IPS-20b (cell line): Measurements from ENCODE around the gene MAPKAP1.

Experiments
- H3K27ac ChIP-seq: one replicate; pipeline ENCODE4 v1.5.1; 2013; ENCODE audit warnings: low read length
- H3K27me3 ChIP-seq: 2 replicates; pipeline ENCODE4 v1.6.1; 2013; ENCODE audit warnings: mild to moderate bottlenecking, low read length, inconsistent platforms; ENCODE audit not compliant: insufficient read depth
- H3K36me3 ChIP-seq: 2 replicates; pipeline ENCODE4 v1.6.1; 2013; ENCODE audit warnings: low read depth, mild to moderate bottlenecking, inconsistent platforms, low read length, moderate library complexity; ENCODE audit not compliant: insufficient read depth
- H3K4me1 ChIP-seq: 2 replicates; pipeline ENCODE4 v1.6.1; 2013; ENCODE audit warnings: mild to moderate bottlenecking, control low read depth, inconsistent platforms, low read length, moderate library complexity; ENCODE audit not compliant: insufficient read depth
- H3K4me3 ChIP-seq: 2 replicates; pipeline ENCODE4 v1.5.1; 2013; ENCODE audit warnings: mild to moderate bottlenecking, low read length, inconsistent platforms
- H3K9ac ChIP-seq: 2 replicates; pipeline ENCODE4 v1.6.1; 2013; ENCODE audit warnings: low read depth, mild to moderate bottlenecking, inconsistent platforms, low read length, moderate library complexity
- H3K9me3 ChIP-seq: 2 replicates; pipeline ENCODE4 v1.6.1; 2013; ENCODE audit warnings: mild to moderate bottlenecking, low read depth, low read length, inconsistent platforms; ENCODE audit not compliant: insufficient read depth

The MAPKAP1 gene

DNA sequence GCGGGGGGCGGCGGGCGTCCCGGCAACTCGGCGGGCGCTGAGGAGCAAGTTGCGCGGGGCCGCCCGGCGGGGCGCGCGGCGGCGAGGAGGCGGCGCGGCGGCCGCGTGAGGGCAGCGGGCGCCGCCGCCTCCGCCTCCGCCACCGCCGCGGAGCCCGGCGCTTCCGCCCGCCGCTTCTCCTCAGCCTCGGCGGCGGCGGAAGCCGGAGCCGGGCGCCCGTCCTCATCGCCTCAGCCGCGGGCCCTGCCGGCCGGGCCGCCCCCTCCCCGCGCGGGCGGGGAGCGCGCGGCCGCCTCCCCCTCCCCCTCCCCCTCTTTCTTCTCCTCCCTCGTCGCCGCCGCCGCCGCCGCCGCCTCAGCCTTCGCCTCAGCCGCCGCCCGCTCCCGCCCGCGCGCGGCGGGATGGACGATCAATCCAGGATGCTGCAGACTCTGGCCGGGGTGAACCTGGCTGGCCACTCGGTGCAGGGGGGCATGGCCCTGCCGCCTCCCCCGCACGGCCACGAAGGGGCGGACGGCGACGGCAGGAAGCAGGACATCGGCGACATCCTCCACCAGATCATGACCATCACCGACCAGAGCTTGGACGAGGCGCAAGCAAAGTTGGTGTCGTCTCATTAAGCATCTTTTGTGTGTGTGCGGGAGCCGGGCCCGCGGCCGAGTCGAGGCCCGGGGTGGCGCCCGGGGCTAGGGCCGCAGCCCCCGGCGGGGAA lies 40.2 kb upstream of the MAPKAP1 start, which contains the start of gene PBX3:
Gene PBX3 (plus strand): TSS at position 321 of the 712 bp plus-strand sequence.
- peaks cover 36% of the 10 kb centered on the region; the same call in 1 of the 2 replicates for H3K4me1 ChIP-seq
- H3K9me3 ChIP-seq = no peaks in the 10 kb centered on the region
- peaks cover 18% of the 10 kb centered on the region for H3K36me3 ChIP-seq
- H3K9ac ChIP-seq = peak within 1 kb of the TSS; percentile 85; the same call in 1 of the 2 replicates
- H3K4me3 ChIP-seq = peak within 1 kb of the TSS; percentile 82
- peaks cover 12% of the 10 kb centered on the region for H3K27me3 ChIP-seq
- H3K27ac ChIP-seq = peak within 1 kb of the TSS; percentile 83

DNA sequence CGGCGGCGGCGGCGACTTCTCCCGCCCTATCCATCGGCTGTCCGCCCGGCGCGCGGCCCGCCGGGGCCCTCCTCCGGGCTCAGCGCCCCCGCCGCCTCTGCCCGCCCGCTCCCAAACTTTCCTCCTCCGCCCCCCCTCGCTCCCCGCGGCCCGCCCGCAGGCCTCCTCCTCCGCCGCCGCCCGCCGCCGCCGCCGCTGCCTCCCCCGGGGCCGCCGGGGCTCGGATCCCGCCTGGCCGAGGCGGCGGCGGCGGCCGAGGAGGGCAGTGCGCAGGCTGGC lies 39.7 kb upstream of the MAPKAP1 start:
- H3K4me1 ChIP-seq = peaks cover 31% of the 10 kb centered on the region; the same call in 1 of the 2 replicates
- no peak overlapping the region for H3K9ac ChIP-seq
- H3K27ac ChIP-seq = no peak overlapping the region
- H3K4me3 ChIP-seq = no peak overlapping the region
- no peaks in the 10 kb centered on the region for H3K9me3 ChIP-seq
- H3K27me3 ChIP-seq = peaks cover 12% of the 10 kb centered on the region
- peaks cover 18% of the 10 kb centered on the region for H3K36me3 ChIP-seq

DNA sequence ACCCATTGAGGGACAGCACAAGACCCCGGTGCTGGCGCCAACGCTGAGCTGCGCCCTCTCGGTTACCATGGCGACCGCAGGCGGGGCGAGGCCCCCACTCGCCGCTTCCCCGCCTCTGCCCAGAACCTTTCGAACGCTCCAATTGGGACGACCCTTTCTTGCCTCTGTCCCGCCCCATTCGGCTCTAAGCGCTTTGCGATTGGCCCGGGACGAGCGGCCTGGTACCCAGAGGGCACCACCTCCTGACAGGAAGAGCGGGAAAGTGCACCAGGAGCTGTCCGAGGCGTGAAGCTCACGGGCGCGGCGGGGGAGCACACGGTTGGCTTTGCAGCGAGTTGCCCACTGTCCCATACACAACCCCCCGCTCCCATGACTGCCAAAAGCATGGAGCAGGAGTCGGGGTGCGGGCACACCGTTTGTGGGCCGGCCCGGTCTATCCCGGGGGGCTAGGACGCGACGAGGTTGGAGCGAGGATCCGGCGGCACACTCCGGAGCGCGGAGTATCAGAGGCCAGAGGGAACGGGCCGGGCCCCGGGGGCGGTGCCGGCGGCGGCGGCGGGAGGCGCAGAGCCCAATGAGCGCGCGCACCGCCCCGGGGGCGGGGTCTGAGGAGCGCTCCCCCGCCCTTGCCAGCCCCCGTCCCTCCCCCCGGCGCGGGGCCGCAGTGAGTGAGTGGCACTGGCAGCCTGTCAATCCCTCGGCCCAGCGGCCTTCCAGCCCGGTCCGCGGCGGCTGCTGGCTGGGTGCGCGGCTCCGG lies 39.2 kb upstream of the MAPKAP1 start:
- peak overlapping the region; percentile 83 for H3K27ac ChIP-seq
- H3K27me3 ChIP-seq = peaks cover 12% of the 10 kb centered on the region
- peaks cover 26% of the 10 kb centered on the region; the same call in 1 of the 2 replicates for H3K4me1 ChIP-seq
- no peaks in the 10 kb centered on the region for H3K9me3 ChIP-seq
- H3K9ac ChIP-seq = peak overlapping the region; percentile 69; the same call in 1 of the 2 replicates
- peak overlapping the region; percentile 64 for H3K4me3 ChIP-seq
- H3K36me3 ChIP-seq = peaks cover 13% of the 10 kb centered on the region

DNA sequence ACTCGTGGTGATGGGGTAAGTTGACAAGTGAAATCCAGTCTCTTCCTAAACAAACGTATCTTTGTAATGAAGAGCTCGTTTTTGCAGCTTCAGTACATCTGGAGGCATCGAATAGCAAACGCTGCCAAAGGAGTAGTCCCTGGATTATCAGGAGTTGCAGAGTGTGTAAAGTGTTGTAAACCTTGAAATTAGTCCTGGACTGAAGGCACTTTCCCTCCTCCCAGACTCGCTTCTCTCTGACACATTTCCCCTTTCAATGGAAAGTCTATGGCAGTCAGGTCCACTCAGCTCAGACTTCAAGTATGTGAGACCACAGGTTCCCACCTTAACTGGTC lies 38.6 kb upstream of the MAPKAP1 start:
- H3K4me3 ChIP-seq = peak overlapping the region; percentile 64
- H3K9ac ChIP-seq = no peak overlapping the region
- H3K27me3 ChIP-seq = peaks cover 12% of the 10 kb centered on the region
- peaks cover 11% of the 10 kb centered on the region for H3K36me3 ChIP-seq
- no peak overlapping the region for H3K27ac ChIP-seq
- H3K9me3 ChIP-seq = no peaks in the 10 kb centered on the region
- peaks cover 23% of the 10 kb centered on the region; the same call in 1 of the 2 replicates for H3K4me1 ChIP-seq

GRCh38 chr9:125745018-125745417 lies 38.0 kb upstream of the MAPKAP1 start:
- Histone ChIP-seq H3K27ac (no peak overlapping the region), H3K36me3 (peaks cover 11% of the 10 kb centered on the region), H3K4me3 (no peak overlapping the region), H3K9ac (no peak overlapping the region), H3K4me1 (peaks cover 16% of the 10 kb centered on the region; the same call in 1 of the 2 replicates), H3K9me3 (no peaks in the 10 kb centered on the region), H3K27me3 (peaks cover 12% of the 10 kb centered on the region)

GRCh38 chr9:125744616-125745015 lies 37.6 kb upstream of the MAPKAP1 start:
- Histone ChIP-seq H3K4me1 (peaks cover 13% of the 10 kb centered on the region; the same call in 1 of the 2 replicates), H3K9ac (no peak overlapping the region), H3K27ac (no peak overlapping the region)

GRCh38 chr9:125743682-125744428 lies 36.8 kb upstream of the MAPKAP1 start:
- Histone ChIP-seq H3K27me3 (peaks cover 12% of the 10 kb centered on the region), H3K27ac (no peak overlapping the region), H3K9ac (no peak overlapping the region), H3K4me1 (peaks cover 5% of the 10 kb centered on the region; the same call in 1 of the 2 replicates), H3K9me3 (no peaks in the 10 kb centered on the region), H3K36me3 (peaks cover under 1% of the 10 kb centered on the region), H3K4me3 (no peak overlapping the region)

More at GRCh38 chr9:125744616-125745015, 37.6 kb upstream of the MAPKAP1 start:
- no peak overlapping the region for H3K4me3 ChIP-seq
- H3K27me3 ChIP-seq = peaks cover 12% of the 10 kb centered on the region
- H3K36me3 ChIP-seq = peaks cover 8% of the 10 kb centered on the region
- H3K9me3 ChIP-seq = no peaks in the 10 kb centered on the region

DNA sequence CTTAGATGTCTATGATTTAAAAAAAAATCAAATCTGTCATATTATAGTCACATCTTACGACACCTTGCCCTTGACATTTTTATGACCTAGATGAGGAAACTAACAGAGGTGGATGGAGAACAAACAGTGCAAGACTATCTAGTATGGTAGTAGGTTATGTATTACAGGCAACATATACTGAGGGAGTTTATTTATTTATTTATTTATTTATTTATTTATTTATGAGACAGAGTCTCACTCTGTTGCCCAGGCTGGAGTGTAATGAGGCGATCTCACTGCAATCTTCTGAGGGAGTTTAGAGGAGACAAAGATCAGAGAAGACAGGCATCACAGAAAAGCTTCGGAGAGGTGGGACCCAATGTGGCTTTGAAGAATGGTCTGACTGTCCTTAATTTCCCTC lies 35.6 kb upstream of the MAPKAP1 start:
- H3K4me1 ChIP-seq = peaks cover 5% of the 10 kb centered on the region; the same call in 1 of the 2 replicates
- no peak overlapping the region for H3K27ac ChIP-seq
- H3K27me3 ChIP-seq = peaks cover 12% of the 10 kb centered on the region
- H3K4me3 ChIP-seq = no peak overlapping the region
- H3K9me3 ChIP-seq = no peaks in the 10 kb centered on the region
- H3K9ac ChIP-seq = no peak overlapping the region
- H3K36me3 ChIP-seq = no peaks in the 10 kb centered on the region

- Histone ChIP-seq H3K9ac (no peak overlapping the region), H3K9me3 (no peaks in the 10 kb centered on the region), H3K36me3 (no peaks in the 10 kb centered on the region), H3K4me1 (no peaks in the 10 kb centered on the region), H3K27me3 (no peaks in the 10 kb centered on the region; the same call in 1 of the 2 replicates), H3K4me3 (no peak overlapping the region), H3K27ac (no peak overlapping the region)
Measured at GRCh38 chr9:125739436-125739835, 32.4 kb upstream of the MAPKAP1 start.

GRCh38 chr9:125732562-125732961 lies 25.6 kb upstream of the MAPKAP1 start:
- no peaks in the 10 kb centered on the region for H3K9me3 ChIP-seq
- H3K27me3 ChIP-seq = no peaks in the 10 kb centered on the region
- no peak overlapping the region for H3K4me3 ChIP-seq
- 0 out of 2 replicates have a peak, but pooled peaks cover 7% of the 10 kb centered on the region for H3K4me1 ChIP-seq
- no peaks in the 10 kb centered on the region for H3K36me3 ChIP-seq
- H3K9ac ChIP-seq = no peak overlapping the region
- H3K27ac ChIP-seq = no peak overlapping the region

DNA sequence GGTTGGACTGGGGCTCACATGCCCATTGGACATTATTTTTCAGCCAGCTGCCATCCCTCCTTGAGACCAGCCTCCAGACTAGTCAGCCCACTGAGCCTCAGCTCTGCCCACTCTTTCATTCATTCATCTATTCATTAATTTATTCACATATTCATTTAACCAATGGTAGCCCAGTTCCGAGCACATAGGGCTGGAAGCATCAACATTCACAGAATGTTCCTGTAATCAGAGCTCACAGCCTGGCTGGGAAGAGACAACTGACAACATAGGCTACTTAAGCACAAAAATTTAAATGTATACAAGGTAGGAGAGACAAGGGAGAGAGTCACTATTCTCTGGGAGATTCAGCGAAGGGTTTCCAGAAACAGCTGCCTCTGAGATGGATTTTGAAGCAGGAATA lies 23.2 kb upstream of the MAPKAP1 start:
- Histone ChIP-seq H3K27me3 (no peaks in the 10 kb centered on the region), H3K27ac (no peak overlapping the region), H3K36me3 (no peaks in the 10 kb centered on the region), H3K4me3 (no peak overlapping the region), H3K9ac (no peak overlapping the region), H3K4me1 (0 out of 2 replicates have a peak, but pooled peaks cover 7% of the 10 kb centered on the region), H3K9me3 (no peaks in the 10 kb centered on the region)
